ENCODE results near the gene KCND2. TPM values are rescaled to one million over a fixed set of nuclear protein-coding genes. Genes with fewer than 3 reads are reported as not detected.

Gene KCND2
- total and polyA plus RNA-seq, 3 donors from 2014 or later, result 3.8 to 6.1 (median 5.1) TPM

- H3K36me3 ChIP-seq (ENCODE audit: low read depth, missing control alignments), result no peaks in the 10 kb centered on the region
- H3K4me1 ChIP-seq, result no peaks in the 10 kb centered on the region
- no peak overlapping the region for H3K4me3 ChIP-seq
- intact Hi-C loops (cut with DNase I; ENCODE audit: low total_unique reads), result no loop called here
- 57 to 70% methylated on average over 4 of the region's 4 CpGs for WGBS, 2 donors
- TF ChIP-seq CTCF (IDR thresholded peaks at IDR 0.05), result no peak
- H3K27me3 ChIP-seq, result no peaks in the 10 kb centered on the region
- no peak for DNase-seq
- H3K27ac ChIP-seq, result no peak overlapping the region
- H3K9me3 ChIP-seq, result no peaks in the 10 kb centered on the region
Observed at GRCh38 chr7:120521761-120522737, 249.1 kb downstream of the KCND2 start.

GRCh38 chr7:120523985-120524384 lies 251.0 kb downstream of the KCND2 start:
- H3K27ac ChIP-seq, result no peak overlapping the region
- intact Hi-C loops (cut with DNase I; ENCODE audit: low total_unique reads), result no loop called here
- no peak overlapping the region for H3K4me3 ChIP-seq
- H3K4me1 ChIP-seq, result no peaks in the 10 kb centered on the region
- no peaks in the 10 kb centered on the region for H3K9me3 ChIP-seq
- 88 to 96% methylated on average over 7 of the region's 7 CpGs for WGBS, 2 donors
- no peaks in the 10 kb centered on the region for H3K36me3 ChIP-seq (ENCODE audit: low read depth, missing control alignments)
- TF ChIP-seq CTCF (IDR thresholded peaks at IDR 0.05) (no peak), POLR2A (IDR thresholded peaks at IDR 0.05) (no peak)
- no peaks in the 10 kb centered on the region for H3K27me3 ChIP-seq
- DNase-seq, result no peak

- WGBS, 2 donors, result 90 to 91% methylated on average over 5 of the region's 5 CpGs
- Histone ChIP-seq H3K27ac (no peak overlapping the region), H3K27me3 (no peaks in the 10 kb centered on the region), H3K36me3 (ENCODE audit: low read depth, missing control alignments) (no peaks in the 10 kb centered on the region), H3K9me3 (no peaks in the 10 kb centered on the region), H3K4me3 (no peak overlapping the region), H3K4me1 (no peaks in the 10 kb centered on the region)
- intact Hi-C loops (cut with DNase I; ENCODE audit: low total_unique reads), result no loop called here
- TF ChIP-seq CTCF (IDR thresholded peaks at IDR 0.05) (no peak), POLR2A (IDR thresholded peaks at IDR 0.05) (no peak)
- DNase-seq, result no peak
Observed at GRCh38 chr7:120526902-120527509, 254.0 kb downstream of the KCND2 start.

GRCh38 chr7:120529736-120530135 lies 256.8 kb downstream of the KCND2 start:
- no peaks in the 10 kb centered on the region for H3K4me1 ChIP-seq
- no peak for DNase-seq
- intact Hi-C loops (cut with DNase I; ENCODE audit: low total_unique reads), result no loop called here
- H3K4me3 ChIP-seq, result no peak overlapping the region
- no peaks in the 10 kb centered on the region for H3K27me3 ChIP-seq
- no peaks in the 10 kb centered on the region for H3K36me3 ChIP-seq (ENCODE audit: low read depth, missing control alignments)
- no peak overlapping the region for H3K27ac ChIP-seq
- TF ChIP-seq POLR2A (IDR thresholded peaks at IDR 0.05) (no peak), CTCF (IDR thresholded peaks at IDR 0.05) (no peak)
- H3K9me3 ChIP-seq, result no peaks in the 10 kb centered on the region
- WGBS, 2 donors, result 94 to 95% methylated on average over 5 of the region's 5 CpGs

Data from testis (tissue), 3 donors.